GM21825 (cell line): ENCODE data around the gene ARHGAP11A.
A peak's percentile ranks its signal among the peaks of the same experiment; 100 is the strongest.

ENCODE experiments used
- ATAC-seq: cut with Tn5 transposase; IDR thresholded peaks from one replicate; pipeline ENCODE4 v1.9.1; 2021; ENCODE audit warnings: mild to moderate bottlenecking, moderate library complexity; ENCODE audit not compliant: unreplicated experiment

Gene ARHGAP11A

GRCh38 chr15:32652178-32652577, 36.9 kb downstream of the ARHGAP11A start:
- ATAC-seq = no peak

- ATAC-seq = no peak
These were observed 40.8 kb downstream of the ARHGAP11A start for GRCh38 chr15:32656091-32656490.

GRCh38 chr15:32656496-32656895, 41.2 kb downstream of the ARHGAP11A start:
- no peak for ATAC-seq

GRCh38 chr15:32657198-32657883, 42.0 kb downstream of the ARHGAP11A start:
- ATAC-seq = peak; percentile 71

GRCh38 chr15:32657941-32658340, 42.6 kb downstream of the ARHGAP11A start:
- no peak for ATAC-seq

GRCh38 chr15:32659340-32660155, 44.2 kb downstream of the ARHGAP11A start:
- no peak for ATAC-seq

GRCh38 chr15:32663671-32664070, 48.4 kb downstream of the ARHGAP11A start:
- ATAC-seq = no peak

- ATAC-seq = no peak
These were observed 49.5 kb downstream of the ARHGAP11A start for GRCh38 chr15:32664796-32665195.

- ATAC-seq = no peak
These were observed 52.0 kb downstream of the ARHGAP11A start for GRCh38 chr15:32667321-32667720.

GRCh38 chr15:32668942-32669341, 53.6 kb downstream of the ARHGAP11A start:
- no peak for ATAC-seq

- ATAC-seq = no peak
These were observed 54.8 kb downstream of the ARHGAP11A start for GRCh38 chr15:32669896-32670611.

- ATAC-seq = no peak
These were observed 55.3 kb downstream of the ARHGAP11A start for GRCh38 chr15:32670623-32671022.

GRCh38 chr15:32671339-32672325, 56.3 kb downstream of the ARHGAP11A start:
- no peak for ATAC-seq

GRCh38 chr15:32674681-32675080, 59.4 kb downstream of the ARHGAP11A start:
- no peak for ATAC-seq

- no peak for ATAC-seq
These were observed 60.2 kb downstream of the ARHGAP11A start for GRCh38 chr15:32675466-32675865.

- no peak for ATAC-seq
These were observed 60.9 kb downstream of the ARHGAP11A start for GRCh38 chr15:32676169-32676568.

- ATAC-seq = no peak
These were observed 62.0 kb downstream of the ARHGAP11A start for GRCh38 chr15:32677238-32677750.

- ATAC-seq = no peak
These were observed 64.0 kb downstream of the ARHGAP11A start for GRCh38 chr15:32679298-32679690.

GRCh38 chr15:32682569-32682968, 67.3 kb downstream of the ARHGAP11A start:
- no peak for ATAC-seq

- no peak for ATAC-seq
These were observed 67.8 kb downstream of the ARHGAP11A start for GRCh38 chr15:32682977-32683630.
